GM18858 (cell line): ENCODE data around the gene LRRIQ4.

ENCODE experiments used
- ATAC-seq: cut with Tn5 transposase; IDR thresholded peaks from one replicate; pipeline ENCODE4 v1.9.1; 2021; ENCODE audit not compliant: unreplicated experiment

Gene LRRIQ4

DNA sequence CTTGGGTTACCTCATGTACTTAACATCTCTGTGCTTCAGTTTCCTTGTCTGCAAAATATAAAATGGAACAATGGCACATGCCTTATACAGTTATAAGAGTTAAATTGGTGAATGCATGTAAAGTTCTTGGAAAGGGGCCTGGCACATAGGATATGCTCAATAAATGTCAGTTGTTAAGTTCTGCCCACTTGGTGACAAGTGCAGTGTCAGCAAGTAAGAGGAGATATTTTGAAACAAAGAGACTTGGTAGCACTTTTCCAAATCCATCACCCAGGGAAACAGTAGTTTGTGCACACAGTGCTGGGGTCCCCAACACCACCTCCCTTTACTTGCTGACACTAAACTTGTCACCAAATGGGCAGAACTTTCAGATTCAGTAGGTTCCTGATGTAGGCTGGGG is 37.9 kb downstream of the LRRIQ4 start:
- no peak for ATAC-seq

DNA sequence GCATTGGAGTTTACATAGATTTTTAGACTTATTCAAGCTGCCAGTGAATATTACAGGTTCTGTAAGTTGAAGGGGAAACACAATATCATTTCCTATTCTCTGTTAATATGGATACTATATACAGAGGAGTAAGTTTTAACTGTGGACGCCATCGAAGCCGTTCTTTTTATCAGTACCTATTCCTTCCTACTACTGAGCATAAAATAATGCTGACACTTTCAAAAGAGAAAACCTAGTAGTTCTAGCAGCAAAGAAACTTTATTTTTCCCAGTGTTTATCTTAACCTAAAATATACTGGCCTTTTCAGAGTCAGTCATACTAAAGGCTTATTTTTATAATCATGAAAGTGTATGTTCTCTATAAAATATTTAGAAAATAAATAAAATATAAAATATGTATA is 42.8 kb downstream of the LRRIQ4 start:
- ATAC-seq, result no peak

GRCh38 chr3:169857811-169858210 is 45.1 kb downstream of the LRRIQ4 start:
- no peak for ATAC-seq

- no peak for ATAC-seq
Observed at GRCh38 chr3:169861871-169862270, 49.2 kb downstream of the LRRIQ4 start.

DNA sequence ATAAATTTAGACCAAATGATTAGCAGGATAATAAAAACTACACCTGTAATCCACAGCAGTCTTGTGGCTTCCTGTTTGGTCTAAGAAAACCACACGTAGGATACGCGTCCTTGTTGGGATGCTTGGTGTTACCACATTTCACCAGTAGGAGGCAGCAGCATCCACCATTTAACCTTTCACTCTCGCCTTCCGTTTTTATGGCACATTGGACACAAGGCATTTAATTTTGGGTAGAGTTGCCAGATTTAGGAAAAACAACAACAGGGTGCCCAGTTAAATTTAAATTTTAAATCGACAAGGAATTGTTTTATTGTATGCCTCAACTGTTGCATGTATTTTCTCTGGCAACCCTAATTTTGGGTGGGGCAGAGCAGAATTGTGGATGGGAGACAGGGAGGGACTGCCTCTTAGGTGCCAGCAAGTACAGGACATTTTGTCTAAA is 50.8 kb downstream of the LRRIQ4 start:
- ATAC-seq, result peak; percentile 49

- ATAC-seq, result no peak
Observed at GRCh38 chr3:169864270-169864669, 51.6 kb downstream of the LRRIQ4 start.

GRCh38 chr3:169865176-169865767 is 52.6 kb downstream of the LRRIQ4 start:
- ATAC-seq, result no peak

GRCh38 chr3:169867584-169868210 is 55.0 kb downstream of the LRRIQ4 start:
- ATAC-seq, result no peak

DNA sequence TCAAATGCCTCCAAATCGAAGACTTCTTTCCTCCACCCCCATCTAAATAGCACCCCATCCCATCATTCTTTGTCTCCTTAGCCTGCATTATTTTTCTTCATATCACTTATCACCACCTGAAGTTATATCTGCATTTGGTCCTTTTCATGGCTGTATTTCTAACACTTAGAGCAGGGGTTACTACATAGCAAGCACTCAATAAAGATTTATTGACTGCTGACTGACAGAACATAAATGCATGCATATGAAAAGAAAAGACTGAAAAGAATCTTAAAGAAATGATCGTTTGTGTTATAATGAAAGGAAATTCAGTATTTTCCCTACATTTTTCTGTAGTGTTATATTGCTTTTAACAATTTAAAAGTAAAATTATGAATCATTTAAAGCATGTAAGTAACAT is 55.7 kb downstream of the LRRIQ4 start:
- no peak for ATAC-seq

DNA sequence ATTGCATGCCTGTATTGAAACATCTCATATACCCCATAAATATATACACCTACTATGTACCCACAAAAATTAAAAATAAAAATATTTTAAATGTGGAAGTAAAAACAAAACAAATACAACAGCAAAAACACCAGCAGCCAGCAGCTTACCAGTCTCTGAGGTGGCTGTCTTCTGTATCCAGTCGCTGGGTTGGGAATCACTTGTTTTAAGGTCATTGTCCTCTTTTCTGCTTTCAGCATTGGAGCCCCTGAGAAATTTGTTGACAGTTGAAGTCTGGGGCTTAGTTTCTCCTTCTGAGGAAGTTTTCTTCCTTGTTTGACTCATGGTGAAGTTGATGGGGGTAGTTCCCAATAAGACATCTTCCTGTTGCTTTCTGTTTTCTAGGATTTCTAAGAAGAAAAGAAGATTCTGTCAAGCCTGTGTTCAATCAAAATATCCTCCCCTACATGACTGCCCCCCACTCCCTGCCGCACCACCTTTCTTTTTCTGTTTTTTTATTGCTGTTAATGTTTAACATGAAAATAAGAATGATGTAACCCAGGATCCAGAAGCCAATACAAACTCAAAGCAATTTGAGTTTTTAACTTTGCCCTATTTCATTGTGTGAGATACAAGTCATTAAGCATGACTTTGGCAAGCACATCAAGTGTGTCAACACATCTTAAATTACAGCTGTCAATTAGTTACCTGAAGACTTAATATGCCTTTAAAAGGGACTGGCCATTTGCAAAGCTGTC is 57.0 kb downstream of the LRRIQ4 start, which contains the start of gene LRRC31:
Gene LRRC31, minus strand, starts transcription at position 452 of the 737 bp plus-strand sequence. Its CDS starts 128 bp downstream, at position 324.
- ATAC-seq, result no peak

DNA sequence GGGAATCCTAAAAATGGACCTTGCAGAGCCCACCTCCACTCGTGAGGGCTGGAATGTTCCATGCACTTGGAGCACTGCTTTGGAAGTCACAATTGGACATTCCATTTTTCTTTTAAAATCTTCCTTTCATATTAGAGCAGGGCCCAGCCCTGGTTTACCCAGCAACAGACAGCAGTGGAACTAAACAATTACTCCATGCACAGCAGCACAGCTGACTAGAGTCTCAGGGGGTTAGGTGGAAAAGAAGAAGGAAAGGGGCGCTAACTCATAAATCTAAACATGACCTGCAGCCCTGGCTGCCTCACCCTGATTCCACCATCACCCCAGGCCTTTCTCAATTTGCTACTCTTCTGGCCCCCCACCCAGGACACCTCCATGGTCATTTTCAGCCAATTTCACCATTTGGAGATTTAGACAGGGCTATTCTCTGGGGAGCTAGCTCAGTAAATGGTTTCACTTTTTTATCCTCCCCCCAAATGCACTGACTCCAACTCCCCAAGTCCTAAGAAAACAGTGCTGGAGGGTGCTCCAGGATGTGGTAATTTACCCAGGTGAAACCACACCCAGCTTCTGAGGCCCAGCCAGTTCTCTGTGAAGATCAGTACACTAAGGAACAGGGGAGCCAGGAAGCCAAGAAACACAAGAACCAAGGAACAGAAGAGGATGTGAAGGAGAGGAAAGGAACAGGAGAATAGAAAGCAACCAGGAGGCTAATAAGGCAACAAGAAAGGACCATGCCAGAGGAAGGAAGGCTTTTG is 58.6 kb downstream of the LRRIQ4 start:
- ATAC-seq, result no peak

GRCh38 chr3:169879013-169879557 is 66.4 kb downstream of the LRRIQ4 start:
- ATAC-seq, result no peak

DNA sequence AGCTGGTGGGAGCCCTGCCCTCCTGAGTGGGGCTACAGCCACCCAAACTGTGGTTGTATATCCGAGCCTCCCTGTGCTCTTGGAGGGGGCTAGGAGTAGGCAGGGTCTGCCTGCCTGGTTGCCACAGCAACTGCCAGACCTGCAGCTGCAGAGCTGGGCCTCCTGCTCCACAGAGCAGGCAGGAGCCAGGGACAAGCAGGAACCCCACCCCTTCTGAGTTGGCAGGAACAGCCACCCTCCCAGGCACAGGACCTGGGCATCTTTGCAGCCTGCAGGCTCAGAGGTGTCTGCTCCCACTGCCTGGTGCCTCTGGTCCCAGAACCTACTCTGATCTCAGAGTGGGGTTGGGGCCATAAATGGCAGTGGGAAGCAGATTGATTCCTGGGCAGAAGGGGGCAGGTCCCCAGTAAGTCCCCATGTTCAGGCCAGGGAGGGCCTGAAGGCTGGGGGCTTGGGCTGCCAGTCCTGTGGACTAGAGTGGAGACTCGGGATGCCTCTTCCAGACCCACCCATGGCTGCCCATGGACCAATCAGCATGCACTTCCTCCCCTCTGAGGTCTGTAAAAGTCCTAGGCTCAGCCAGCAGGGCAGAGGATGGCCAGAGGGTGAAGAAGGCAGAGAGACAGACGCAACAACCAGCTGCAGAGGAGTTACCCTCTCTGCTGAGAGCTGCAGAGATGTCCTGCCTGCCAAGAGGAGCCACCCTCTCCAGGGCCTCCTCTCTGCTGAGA is 67.3 kb downstream of the LRRIQ4 start:
- ATAC-seq, result no peak

DNA sequence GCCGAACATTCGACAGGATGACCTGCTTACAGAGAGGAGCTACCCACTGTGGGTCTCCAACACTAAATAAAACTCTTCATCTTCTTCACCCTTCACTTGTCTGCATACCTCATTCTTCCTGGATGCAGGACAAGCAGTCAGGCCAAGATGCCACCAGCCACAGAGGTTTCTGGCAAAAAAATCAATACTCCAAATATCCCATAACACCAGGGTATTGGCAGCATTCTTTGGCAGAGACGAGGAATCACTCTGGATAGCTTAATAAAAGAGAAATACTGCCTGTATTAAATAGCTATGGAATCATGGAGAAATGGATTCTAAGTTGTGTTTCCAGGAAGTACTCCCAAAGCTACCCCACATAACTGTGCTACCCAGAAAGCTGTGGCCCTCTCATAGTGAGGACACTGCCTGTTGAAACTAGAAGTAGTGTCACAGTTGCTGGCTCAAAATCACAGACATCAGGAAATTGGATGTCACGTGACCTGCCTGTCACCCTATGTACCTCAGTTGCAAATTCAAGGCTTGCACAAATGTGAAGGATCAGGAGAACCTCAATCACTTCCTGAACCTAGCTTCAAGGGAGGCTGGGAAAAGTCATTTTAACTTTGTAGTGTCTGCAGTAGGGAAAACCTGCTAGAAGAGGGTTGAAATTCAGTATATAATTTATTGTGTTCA is 68.0 kb downstream of the LRRIQ4 start:
- no peak for ATAC-seq

- no peak for ATAC-seq
Observed at GRCh38 chr3:169886671-169887070, 74.0 kb downstream of the LRRIQ4 start.
